ENCODE data around the gene HSD17B12.

The HSD17B12 gene

GRCh38 chr11:43735961-43736360, 55.4 kb downstream of the HSD17B12 start:
- Histone ChIP-seq H3K4me3 (no peak overlapping the region), H3K4me1 (peaks cover 0 to 45% (median 29%) of the 10 kb centered on the region in 4 donors), H3K27me3 (no peaks in the 10 kb centered on the region), H3K9me3 (no peaks in the 10 kb centered on the region), H3K36me3 (peaks cover 0 to 4% (median 0%) of the 10 kb centered on the region in 3 donors), H3K27ac (peak overlapping the region in 1 of 2 donors; percentile 35)
- DNase-seq: no peak
- intact Hi-C loops (cut with DNase I; ENCODE audit: low total_unique reads): no loop called here
- no peak for TF ChIP-seq CTCF (IDR thresholded peaks at IDR 0.05)

GRCh38 chr11:43736502-43737200, 56.1 kb downstream of the HSD17B12 start:
- H3K36me3 ChIP-seq: peaks cover 0 to 4% (median 0%) of the 10 kb centered on the region in 3 donors
- peak overlapping the region; percentile 35 to 46 for H3K27ac ChIP-seq
- H3K9me3 ChIP-seq: no peaks in the 10 kb centered on the region
- H3K4me1 ChIP-seq: peaks cover 0 to 45% (median 29%) of the 10 kb centered on the region in 4 donors
- no peaks in the 10 kb centered on the region for H3K27me3 ChIP-seq
- no peak for TF ChIP-seq CTCF (IDR thresholded peaks at IDR 0.05)
- peak overlapping the region in 1 of 2 donors; percentile 10 for H3K4me3 ChIP-seq
- no peak for DNase-seq
- intact Hi-C loops (cut with DNase I; ENCODE audit: low total_unique reads): no loop called here

- no peak for DNase-seq
- TF ChIP-seq CTCF (IDR thresholded peaks at IDR 0.05): no peak
- Histone ChIP-seq H3K27me3 (no peaks in the 10 kb centered on the region), H3K36me3 (peaks cover 0 to 4% (median 0%) of the 10 kb centered on the region in 3 donors), H3K4me1 (peaks cover 0 to 45% (median 29%) of the 10 kb centered on the region in 4 donors), H3K27ac (peak overlapping the region; percentile 35 to 46), H3K9me3 (no peaks in the 10 kb centered on the region), H3K4me3 (no peak overlapping the region)
- intact Hi-C loops (cut with DNase I; ENCODE audit: low total_unique reads): no loop called here
Measured at GRCh38 chr11:43737201-43737590, 56.7 kb downstream of the HSD17B12 start.

GRCh38 chr11:43738600-43739409, 58.3 kb downstream of the HSD17B12 start:
- TF ChIP-seq CTCF (IDR thresholded peaks at IDR 0.05): no peak
- no peak for DNase-seq
- H3K9me3 ChIP-seq: no peaks in the 10 kb centered on the region
- H3K27ac ChIP-seq: peak overlapping the region in 1 of 2 donors; percentile 6
- H3K4me3 ChIP-seq: no peak overlapping the region
- H3K36me3 ChIP-seq: peaks cover 0 to 4% (median 0%) of the 10 kb centered on the region in 3 donors
- intact Hi-C loops (cut with DNase I; ENCODE audit: low total_unique reads): no loop called here
- H3K4me1 ChIP-seq: peaks cover 0 to 45% (median 29%) of the 10 kb centered on the region in 4 donors
- no peaks in the 10 kb centered on the region for H3K27me3 ChIP-seq

GRCh38 chr11:43746670-43747069, 66.1 kb downstream of the HSD17B12 start:
- H3K4me1 ChIP-seq: no peaks in the 10 kb centered on the region
- H3K36me3 ChIP-seq: no peaks in the 10 kb centered on the region
- H3K4me3 ChIP-seq: no peak overlapping the region
- no peak for TF ChIP-seq CTCF (IDR thresholded peaks at IDR 0.05)
- H3K27ac ChIP-seq: no peak overlapping the region
- no peaks in the 10 kb centered on the region for H3K9me3 ChIP-seq
- H3K27me3 ChIP-seq: no peaks in the 10 kb centered on the region
- intact Hi-C loops (cut with DNase I; ENCODE audit: low total_unique reads): no loop called here
- DNase-seq: no peak
